HG02938 (cell line): ENCODE measurements around the gene THYN1.
"Not testable (repeated sequence)": the region's sequence is repeated elsewhere in the genome, so short reads cannot be mapped to it uniquely, and the experiment has no call there.

Experiments
- ATAC-seq: cut with Tn5 transposase; IDR thresholded peaks from one replicate; pipeline ENCODE4 v1.9.1; 2021; ENCODE audit warnings: mild to moderate bottlenecking, moderate library complexity; ENCODE audit not compliant: unreplicated experiment

The THYN1 gene

GRCh38 chr11:134253188-134253993 is at the start of gene THYN1, which contains the start of gene ACAD8:
THYN1 (minus strand) TSS chr11:134253352; CDS start chr11:134252882, 470 bp downstream.
ACAD8 (plus strand) TSS chr11:134253568; CDS start chr11:134253601, 33 bp downstream.
- ATAC-seq = peak; percentile 97

- no peak for ATAC-seq
Measured at GRCh38 chr11:134294664-134295063, 41.5 kb upstream of the THYN1 start.

GRCh38 chr11:134293119-134294113 is 40.3 kb upstream of the THYN1 start:
- ATAC-seq = no peak

GRCh38 chr11:134292661-134293060 is 39.5 kb upstream of the THYN1 start:
- no peak for ATAC-seq

- ATAC-seq = no peak
Measured at GRCh38 chr11:134291196-134291595, 38.0 kb upstream of the THYN1 start.

GRCh38 chr11:134290646-134291045 is 37.5 kb upstream of the THYN1 start:
- ATAC-seq = no peak

GRCh38 chr11:134289789-134290188 is 36.6 kb upstream of the THYN1 start:
- ATAC-seq = no peak

GRCh38 chr11:134289167-134289566 is 36.0 kb upstream of the THYN1 start:
- ATAC-seq = no peak

- ATAC-seq = no peak
Measured at GRCh38 chr11:134288486-134288885, 35.3 kb upstream of the THYN1 start.

GRCh38 chr11:134287561-134287960 is 34.4 kb upstream of the THYN1 start:
- ATAC-seq = no peak

- ATAC-seq = not testable (repeated sequence)
Measured at GRCh38 chr11:134284349-134284748, 31.2 kb upstream of the THYN1 start.

- ATAC-seq = no peak
Measured at GRCh38 chr11:134283461-134284230, 30.5 kb upstream of the THYN1 start.

- no peak for ATAC-seq
Measured at GRCh38 chr11:134282121-134283045, 29.2 kb upstream of the THYN1 start.

GRCh38 chr11:134281635-134282034 is 28.5 kb upstream of the THYN1 start:
- ATAC-seq = not testable (repeated sequence)

- ATAC-seq = no peak
Measured at GRCh38 chr11:134278356-134278755, 25.2 kb upstream of the THYN1 start.

GRCh38 chr11:134277183-134278001 is 24.2 kb upstream of the THYN1 start:
- no peak for ATAC-seq

GRCh38 chr11:134276396-134277182 is 23.4 kb upstream of the THYN1 start:
- ATAC-seq = peak; percentile 32
